ENCODE results near the gene AK1.

DNA sequence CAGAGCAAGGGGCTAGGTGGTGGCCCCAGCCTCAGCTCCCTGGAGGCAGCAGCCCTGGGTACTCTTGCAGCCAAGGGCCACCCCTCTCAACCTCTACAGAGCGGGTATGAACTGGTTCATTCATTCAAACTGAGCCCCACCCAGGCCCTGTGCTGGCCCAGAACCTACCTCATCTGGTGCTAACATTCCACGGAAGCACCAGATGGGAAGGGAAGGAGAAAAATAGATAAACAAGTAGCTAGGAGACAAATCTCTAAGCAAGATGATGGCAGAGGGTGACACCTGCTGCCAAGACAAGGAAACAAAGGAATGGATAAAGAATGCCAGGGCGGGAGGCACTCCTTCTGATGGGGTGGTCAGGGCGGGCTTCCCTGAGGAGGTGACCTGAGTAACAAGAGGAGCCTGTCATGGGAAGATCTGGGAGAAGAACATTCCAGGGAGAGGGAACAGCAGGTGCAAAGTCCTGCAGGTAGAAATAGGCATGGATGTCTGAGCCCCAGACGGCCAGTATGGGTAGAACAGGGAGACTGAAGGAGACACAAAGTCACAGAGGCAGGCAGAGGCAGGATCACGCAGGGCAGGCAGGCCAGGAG, 33.2 kb upstream of the AK1 start:
- TF ChIP-seq POLR2A (IDR thresholded peaks at IDR 0.05; ENCODE audit: low read length) (no peak), GATA1 (IDR thresholded peaks at IDR 0.05; ENCODE audit: low read depth, low read length) (no peak)

All from erythroblast (primary cell).